OCI-LY3 (cell line): ENCODE data around the gene GKN2.

ENCODE experiments used
- EZH2phosphoT487 ChIP-seq: fragments of 200-600 bp; shearing (Covaris generic); IDR thresholded peaks from 2 replicates; pipeline ENCODE4 v1.6.1; 2018; ENCODE audit warnings: antibody characterized with exemption, mixed run types, low read depth
- TF ChIP-seq, protein P1 (sequence below): fragments of 200-600, 300-600 bp; sonication (generic); IDR thresholded peaks from 2 replicates; pipeline ENCODE4 v1.5.1; 2014; ENCODE audit warnings: antibody characterized with exemption, low read length, low read depth

- TF ChIP-seq, protein P1, sequence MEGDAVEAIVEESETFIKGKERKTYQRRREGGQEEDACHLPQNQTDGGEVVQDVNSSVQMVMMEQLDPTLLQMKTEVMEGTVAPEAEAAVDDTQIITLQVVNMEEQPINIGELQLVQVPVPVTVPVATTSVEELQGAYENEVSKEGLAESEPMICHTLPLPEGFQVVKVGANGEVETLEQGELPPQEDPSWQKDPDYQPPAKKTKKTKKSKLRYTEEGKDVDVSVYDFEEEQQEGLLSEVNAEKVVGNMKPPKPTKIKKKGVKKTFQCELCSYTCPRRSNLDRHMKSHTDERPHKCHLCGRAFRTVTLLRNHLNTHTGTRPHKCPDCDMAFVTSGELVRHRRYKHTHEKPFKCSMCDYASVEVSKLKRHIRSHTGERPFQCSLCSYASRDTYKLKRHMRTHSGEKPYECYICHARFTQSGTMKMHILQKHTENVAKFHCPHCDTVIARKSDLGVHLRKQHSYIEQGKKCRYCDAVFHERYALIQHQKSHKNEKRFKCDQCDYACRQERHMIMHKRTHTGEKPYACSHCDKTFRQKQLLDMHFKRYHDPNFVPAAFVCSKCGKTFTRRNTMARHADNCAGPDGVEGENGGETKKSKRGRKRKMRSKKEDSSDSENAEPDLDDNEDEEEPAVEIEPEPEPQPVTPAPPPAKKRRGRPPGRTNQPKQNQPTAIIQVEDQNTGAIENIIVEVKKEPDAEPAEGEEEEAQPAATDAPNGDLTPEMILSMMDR = no peak
- TF ChIP-seq EZH2phosphoT487 = no peak
These were observed 41.4 kb downstream of the GKN2 start for GRCh38 chr2:68911246-68911645.
